HG02973 (cell line): Measurements from ENCODE around the gene PMPCA.

Experiments used
- ATAC-seq: cut with Tn5 transposase; IDR thresholded peaks from one replicate; pipeline ENCODE4 v1.9.1; 2021; ENCODE audit warnings: moderate library complexity; ENCODE audit not compliant: unreplicated experiment

The PMPCA gene

GRCh38 chr9:136373300-136374182, 36.9 kb upstream of the PMPCA start, which contains the start of gene CARD9:
TSS of gene CARD9 (minus strand) at chr9:136373669. CDS start at chr9:136372078, 1,591 bp downstream.
- no peak for ATAC-seq

- ATAC-seq: no peak
Measured at GRCh38 chr9:136374183-136374575, 36.3 kb upstream of the PMPCA start.

GRCh38 chr9:136375096-136375495, 35.4 kb upstream of the PMPCA start:
- ATAC-seq: no peak

- no peak for ATAC-seq
Measured at GRCh38 chr9:136376457-136376856, 34.0 kb upstream of the PMPCA start.

GRCh38 chr9:136377341-136378169, 32.9 kb upstream of the PMPCA start:
- ATAC-seq: no peak

- ATAC-seq: no peak
Measured at GRCh38 chr9:136378170-136379002, 32.1 kb upstream of the PMPCA start.

- no peak for ATAC-seq
Measured at GRCh38 chr9:136379003-136379287, 31.5 kb upstream of the PMPCA start.

GRCh38 chr9:136379401-136379800, 31.1 kb upstream of the PMPCA start:
- no peak for ATAC-seq

GRCh38 chr9:136379891-136380290, 30.6 kb upstream of the PMPCA start:
- ATAC-seq: no peak

- no peak for ATAC-seq
Measured at GRCh38 chr9:136380381-136380780, 30.1 kb upstream of the PMPCA start.

- no peak for ATAC-seq
Measured at GRCh38 chr9:136381311-136381710, 29.1 kb upstream of the PMPCA start.

GRCh38 chr9:136381966-136382513, 28.4 kb upstream of the PMPCA start:
- ATAC-seq: no peak

- ATAC-seq: no peak
Measured at GRCh38 chr9:136383436-136383835, 27.0 kb upstream of the PMPCA start.

- ATAC-seq: no peak
Measured at GRCh38 chr9:136385015-136385414, 25.4 kb upstream of the PMPCA start.

GRCh38 chr9:136386018-136386417, 24.4 kb upstream of the PMPCA start:
- no peak for ATAC-seq

- ATAC-seq: no peak
Measured at GRCh38 chr9:136387217-136387616, 23.2 kb upstream of the PMPCA start.

GRCh38 chr9:136389396-136389795, 21.1 kb upstream of the PMPCA start:
- ATAC-seq: no peak

- ATAC-seq: no peak
Measured at GRCh38 chr9:136391737-136392537, 18.5 kb upstream of the PMPCA start.

GRCh38 chr9:136392538-136393449, 17.7 kb upstream of the PMPCA start:
- no peak for ATAC-seq
